ENCODE results near the gene PPP3CA. TPM values are rescaled to one million over a fixed set of nuclear protein-coding genes. Genes with fewer than 3 reads are reported as not detected.

The PPP3CA gene
- total RNA-seq, 4 donors from 2014 or later = 32.7 to 45.1 (median 44.0) TPM

DNA sequence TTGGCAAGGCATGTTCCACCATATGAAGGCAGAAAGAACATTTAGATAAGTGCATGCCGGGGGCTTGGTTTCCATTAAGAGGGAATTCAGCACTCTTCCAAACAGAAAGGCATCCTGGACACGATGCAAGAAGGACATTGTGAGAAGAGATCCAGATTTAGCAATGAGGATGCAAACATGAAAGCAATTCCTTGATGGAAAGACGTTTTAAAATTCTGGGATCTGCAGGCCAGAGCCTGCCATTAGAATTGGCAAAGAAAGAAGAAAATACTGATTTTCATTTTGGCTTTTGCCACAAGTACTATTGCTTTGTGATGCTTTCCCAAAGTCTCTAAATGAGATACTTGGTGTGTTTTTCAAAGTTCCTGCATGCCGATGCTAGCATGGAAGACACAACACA lies 367.6 kb downstream of the PPP3CA start:
- H3K27me3 ChIP-seq = no peaks in the 10 kb centered on the region
- peaks cover 0 to 9% (median 0%) of the 10 kb centered on the region in 4 donors for H3K4me1 ChIP-seq
- H3K4me3 ChIP-seq = no peak overlapping the region
- TF ChIP-seq EP300 (IDR thresholded peaks at IDR 0.05) (no peak), POLR2A (IDR thresholded peaks at IDR 0.05) (no peak), CTCF (IDR thresholded peaks at IDR 0.05) (no peak)
- H3K9me3 ChIP-seq = no peaks in the 10 kb centered on the region
- no peaks in the 10 kb centered on the region for H3K36me3 ChIP-seq
- no peak for DNase-seq (ENCODE audit: low spot score in 2 of 2)
- WGBS, 2 donors = 62 to 70% methylated on average over 4 of the region's 4 CpGs
- H3K27ac ChIP-seq = no peak overlapping the region

DNA sequence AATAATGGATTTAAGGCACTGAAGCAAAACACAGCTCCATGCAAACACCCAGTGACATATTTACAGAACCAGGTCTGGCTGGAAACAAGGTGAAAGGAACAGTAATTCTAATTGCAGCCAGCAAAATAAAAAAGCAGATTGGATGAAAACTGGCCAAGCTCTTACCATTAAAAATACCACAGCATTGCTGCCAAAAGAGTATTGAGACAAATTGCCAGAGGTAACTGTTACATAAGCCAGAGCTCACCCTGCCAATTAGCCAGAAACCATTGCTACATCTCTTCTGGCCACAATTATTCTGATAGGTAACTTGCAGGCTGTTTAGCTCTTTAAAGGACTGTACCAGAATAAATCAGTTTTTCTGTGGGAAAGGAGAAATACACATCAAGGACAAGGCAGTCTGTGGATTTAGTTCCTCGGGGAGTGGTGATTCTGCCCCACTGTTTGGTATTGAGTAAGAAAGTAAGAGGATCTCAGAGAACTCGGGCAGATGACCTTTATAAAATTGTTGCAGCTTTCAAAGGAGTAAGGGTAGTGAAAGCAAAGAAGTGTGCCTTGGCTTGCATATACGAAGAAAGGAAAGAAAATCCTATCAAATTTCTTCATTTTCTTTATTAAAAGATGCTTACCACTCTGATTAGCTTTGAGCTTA lies 369.5 kb downstream of the PPP3CA start:
- Histone ChIP-seq H3K27me3 (no peaks in the 10 kb centered on the region), H3K4me3 (no peak overlapping the region), H3K36me3 (no peaks in the 10 kb centered on the region), H3K27ac (no peak overlapping the region), H3K4me1 (peaks cover 0 to 9% (median 0%) of the 10 kb centered on the region in 4 donors), H3K9me3 (no peaks in the 10 kb centered on the region)
- TF ChIP-seq POLR2A (IDR thresholded peaks at IDR 0.05) (no peak), CTCF (IDR thresholded peaks at IDR 0.05) (no peak), EP300 (IDR thresholded peaks at IDR 0.05) (peak in 1 of 2 donors; percentile 35)
- no peak for DNase-seq (ENCODE audit: low spot score in 2 of 2)
- 67% methylated on average over 3 of the region's 3 CpGs for WGBS, 2 donors

DNA sequence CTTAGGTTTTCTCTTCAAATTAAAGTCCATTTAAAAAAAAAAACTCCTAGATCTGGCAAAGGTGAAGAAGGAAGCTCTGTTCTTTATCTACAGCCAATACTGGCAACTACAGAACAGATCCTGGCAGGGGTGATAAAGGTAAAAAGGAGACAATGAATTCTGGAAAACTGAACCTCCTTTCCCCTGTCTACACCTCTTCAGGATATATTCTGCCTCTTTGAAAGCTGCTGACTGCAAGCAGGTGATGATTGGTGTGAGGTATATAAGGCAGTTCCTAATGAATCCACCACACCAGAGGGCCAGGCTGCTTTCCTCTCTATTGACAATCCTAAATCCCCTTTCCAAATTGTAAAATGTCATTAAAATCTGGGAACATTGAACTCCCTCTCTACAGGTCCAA lies 370.1 kb downstream of the PPP3CA start:
- H3K27ac ChIP-seq = no peak overlapping the region
- no peaks in the 10 kb centered on the region for H3K36me3 ChIP-seq
- H3K9me3 ChIP-seq = no peaks in the 10 kb centered on the region
- no peak overlapping the region for H3K4me3 ChIP-seq
- no peaks in the 10 kb centered on the region for H3K27me3 ChIP-seq
- DNase-seq (ENCODE audit: low spot score in 2 of 2) = no peak
- peaks cover 0 to 9% (median 0%) of the 10 kb centered on the region in 4 donors for H3K4me1 ChIP-seq
- TF ChIP-seq POLR2A (IDR thresholded peaks at IDR 0.05) = no peak
- no peak for TF ChIP-seq CTCF (IDR thresholded peaks at IDR 0.05)
- TF ChIP-seq EP300 (IDR thresholded peaks at IDR 0.05) = no peak

Small RNA genes within 50 kb of the gene (small RNA-seq; reads per million reads assigned to genes)
- gene MIR1255A (0.47 reads per million), gene MIR8066 (not detected)

Measured in tibial nerve (tissue), 4 donors.